Stimulated activated CD8-positive, alpha-beta memory T cell treated with anti-CD3 and anti-CD28 coated beads, Interleukin-15, amount 100 ng/mL, for 48 hours (primary cell): ENCODE results near the gene BCAP31.
"Not testable (repeated sequence)": the region's sequence is repeated elsewhere in the genome, so short reads cannot be mapped to it uniquely, and the experiment has no call there.

Source experiments
- DNase-seq, 2 donors: peaks; one replicate each; pipeline ENCODE4 v3.0.0-alpha.2; 2020; ENCODE audit warnings: low read depth in 2 of 2

BCAP31 gene

DNA sequence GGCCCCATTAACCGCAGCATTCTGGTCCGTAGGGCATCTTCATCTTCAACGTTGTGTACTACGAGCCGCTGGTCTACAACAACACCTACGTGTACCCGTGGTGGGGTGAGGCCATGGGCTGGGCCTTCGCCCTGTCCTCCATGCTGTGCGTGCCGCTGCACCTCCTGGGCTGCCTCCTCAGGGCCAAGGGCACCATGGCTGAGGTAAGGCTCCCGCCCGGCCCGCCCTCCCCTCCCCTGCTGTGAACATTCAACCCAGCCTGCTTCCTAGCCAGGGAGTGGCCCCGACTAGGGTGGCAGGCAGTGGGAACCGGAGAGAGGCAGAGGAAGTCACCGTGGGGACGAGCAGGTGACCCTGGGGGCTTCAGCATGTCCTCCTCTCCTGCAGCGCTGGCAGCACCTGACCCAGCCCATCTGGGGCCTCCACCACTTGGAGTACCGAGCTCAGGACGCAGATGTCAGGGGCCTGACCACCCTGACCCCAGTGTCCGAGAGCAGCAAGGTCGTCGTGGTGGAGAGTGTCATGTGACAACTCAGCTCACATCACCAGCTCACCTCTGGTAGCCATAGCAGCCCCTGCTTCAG is 29.4 kb downstream of the BCAP31 start:
- no peak for DNase-seq

DNA sequence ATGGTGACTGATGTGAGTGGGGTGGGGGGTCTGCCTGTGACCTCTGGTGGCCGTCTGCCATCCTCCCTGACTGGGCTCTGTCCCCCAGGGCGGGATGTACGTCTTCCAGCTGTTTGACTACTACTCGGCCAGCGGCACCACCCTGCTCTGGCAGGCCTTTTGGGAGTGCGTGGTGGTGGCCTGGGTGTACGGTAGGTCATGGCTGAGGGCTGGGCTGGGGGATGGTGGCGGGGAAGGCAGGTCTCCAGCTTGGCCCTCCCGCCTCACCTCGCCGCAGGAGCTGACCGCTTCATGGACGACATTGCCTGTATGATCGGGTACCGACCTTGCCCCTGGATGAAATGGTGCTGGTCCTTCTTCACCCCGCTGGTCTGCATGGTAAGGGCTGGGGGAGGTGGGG is 29.9 kb downstream of the BCAP31 start:
- DNase-seq = not testable (repeated sequence)

DNA sequence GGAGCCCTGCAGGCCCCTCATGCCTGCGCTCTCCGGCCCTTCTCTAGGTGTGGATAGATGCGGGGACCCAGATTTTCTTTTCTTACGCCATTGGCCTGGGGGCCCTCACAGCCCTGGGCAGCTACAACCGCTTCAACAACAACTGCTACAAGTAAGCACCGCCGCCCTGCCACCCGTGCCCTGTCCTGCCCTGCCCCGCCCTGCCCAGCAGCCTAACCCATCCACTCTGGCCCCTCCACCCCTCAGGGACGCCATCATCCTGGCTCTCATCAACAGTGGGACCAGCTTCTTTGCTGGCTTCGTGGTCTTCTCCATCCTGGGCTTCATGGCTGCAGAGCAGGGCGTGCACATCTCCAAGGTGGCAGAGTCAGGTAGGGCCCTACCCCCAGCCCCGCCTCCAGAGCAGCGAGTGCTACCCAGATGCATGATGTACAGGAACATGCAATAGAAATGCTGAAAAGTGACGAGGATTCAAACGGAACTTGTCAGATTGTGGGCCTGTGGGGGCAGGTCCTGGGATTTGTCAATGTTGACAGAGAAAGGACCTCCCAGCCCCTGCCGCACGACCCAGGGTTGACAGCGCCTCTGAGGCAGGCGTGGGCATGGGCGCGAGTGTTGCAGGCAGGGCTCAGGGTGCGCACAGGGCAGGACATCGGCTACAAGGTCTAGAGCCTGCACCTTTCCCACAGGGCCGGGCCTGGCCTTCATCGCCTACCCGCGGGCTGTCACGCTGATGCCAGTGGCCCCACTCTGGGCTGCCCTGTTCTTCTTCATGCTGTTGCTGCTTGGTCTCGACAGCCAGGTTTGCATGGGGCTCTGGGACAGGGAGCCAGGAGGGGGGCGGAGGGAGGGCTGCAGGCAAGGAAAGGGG is 30.7 kb downstream of the BCAP31 start:
- no peak for DNase-seq

DNA sequence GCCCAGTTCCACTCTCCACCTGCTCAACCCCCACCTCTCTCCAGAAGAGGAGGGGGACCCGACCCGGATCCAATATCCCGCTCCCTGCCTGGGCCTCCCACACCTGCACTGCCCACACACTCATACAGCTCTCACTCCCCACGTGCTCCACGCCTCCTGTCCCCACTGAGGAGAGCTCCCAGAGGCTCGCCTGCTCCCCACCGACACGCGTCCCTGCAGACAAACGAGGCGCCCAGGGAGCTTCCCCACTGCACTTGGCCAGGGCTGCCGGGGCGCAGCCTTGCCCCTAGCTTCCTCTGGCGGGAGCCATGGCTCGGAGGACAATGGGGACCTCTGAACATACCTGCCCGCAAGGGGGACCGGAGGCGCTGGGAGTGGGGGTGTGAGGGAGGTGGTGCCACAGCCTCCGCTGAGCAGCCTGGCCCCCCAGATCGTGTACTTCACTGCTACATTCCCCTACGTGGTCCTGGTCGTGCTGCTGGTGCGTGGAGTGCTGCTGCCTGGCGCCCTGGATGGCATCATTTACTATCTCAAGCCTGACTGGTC is 31.5 kb downstream of the BCAP31 start:
- DNase-seq = no peak

DNA sequence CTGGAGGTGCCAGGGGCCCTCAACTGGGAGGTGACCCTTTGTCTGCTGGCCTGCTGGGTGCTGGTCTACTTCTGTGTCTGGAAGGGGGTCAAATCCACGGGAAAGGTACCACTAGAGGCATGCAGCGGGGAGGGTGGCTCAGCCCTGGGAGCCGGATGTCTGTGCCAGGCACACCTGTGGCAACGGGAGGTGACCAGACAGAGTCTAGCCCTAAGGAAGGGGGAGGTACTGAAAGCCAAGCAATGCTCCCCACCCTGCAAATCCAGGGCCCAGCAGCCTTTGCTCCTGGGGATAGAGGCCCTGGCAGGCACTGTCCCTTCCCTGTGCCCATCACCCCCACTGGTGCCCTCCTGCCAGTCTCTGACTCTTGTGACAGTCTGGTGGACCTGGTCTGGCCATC is 32.2 kb downstream of the BCAP31 start:
- DNase-seq = no peak

DNA sequence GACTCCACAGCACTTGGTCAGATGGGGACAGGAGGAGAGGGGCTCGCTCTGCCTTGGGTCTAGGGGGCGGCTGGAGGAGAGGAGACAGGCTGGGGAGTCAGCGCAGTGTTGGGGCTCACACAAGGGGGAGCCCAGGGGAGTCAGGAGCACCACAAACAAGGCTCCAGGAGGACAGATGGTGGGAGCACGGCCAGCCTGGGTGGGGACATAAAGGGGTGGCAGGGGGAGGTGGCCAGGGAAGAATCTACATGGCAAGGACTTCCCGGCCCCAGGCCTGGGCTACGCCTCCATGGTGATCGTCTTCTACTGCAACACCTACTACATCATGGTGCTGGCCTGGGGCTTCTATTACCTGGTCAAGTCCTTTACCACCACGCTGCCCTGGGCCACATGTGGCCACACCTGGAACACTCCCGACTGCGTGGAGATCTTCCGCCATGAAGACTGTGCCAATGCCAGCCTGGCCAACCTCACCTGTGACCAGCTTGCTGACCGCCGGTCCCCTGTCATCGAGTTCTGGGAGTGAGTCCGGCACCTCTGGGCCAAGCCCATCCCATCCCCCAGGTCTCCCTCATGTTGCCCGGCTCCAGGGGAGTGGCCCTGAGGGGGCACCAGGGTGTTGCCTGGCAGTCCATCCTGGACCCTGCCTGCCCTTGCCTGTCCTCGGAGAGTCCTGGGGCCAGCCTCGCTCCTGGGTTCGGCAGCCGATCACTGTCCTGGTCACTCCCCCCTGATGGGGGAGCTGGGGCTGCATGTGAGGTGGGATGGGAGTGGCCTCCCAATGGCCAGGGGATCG is 33.0 kb downstream of the BCAP31 start:
- not testable (repeated sequence) for DNase-seq

DNA sequence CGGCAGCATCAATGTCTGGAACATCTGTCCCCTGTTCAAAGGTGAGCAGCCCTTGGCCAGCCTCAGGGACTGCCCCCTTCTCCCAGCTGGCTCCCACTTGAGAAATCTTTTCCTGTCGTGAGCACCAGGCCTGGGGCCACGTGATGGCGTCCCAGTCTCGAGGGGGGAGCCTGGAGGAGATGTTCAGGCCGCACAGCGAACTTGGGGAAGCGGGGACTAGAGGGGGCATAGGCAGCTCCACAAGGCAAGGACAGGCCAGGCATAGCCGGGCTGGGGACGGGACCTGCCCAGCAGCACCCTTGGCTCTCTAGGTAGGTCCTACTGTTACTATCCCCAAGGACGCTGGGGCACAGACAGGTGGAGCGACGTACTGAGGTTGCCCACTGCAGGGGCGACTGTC is 33.7 kb downstream of the BCAP31 start:
- DNase-seq = no peak

DNA sequence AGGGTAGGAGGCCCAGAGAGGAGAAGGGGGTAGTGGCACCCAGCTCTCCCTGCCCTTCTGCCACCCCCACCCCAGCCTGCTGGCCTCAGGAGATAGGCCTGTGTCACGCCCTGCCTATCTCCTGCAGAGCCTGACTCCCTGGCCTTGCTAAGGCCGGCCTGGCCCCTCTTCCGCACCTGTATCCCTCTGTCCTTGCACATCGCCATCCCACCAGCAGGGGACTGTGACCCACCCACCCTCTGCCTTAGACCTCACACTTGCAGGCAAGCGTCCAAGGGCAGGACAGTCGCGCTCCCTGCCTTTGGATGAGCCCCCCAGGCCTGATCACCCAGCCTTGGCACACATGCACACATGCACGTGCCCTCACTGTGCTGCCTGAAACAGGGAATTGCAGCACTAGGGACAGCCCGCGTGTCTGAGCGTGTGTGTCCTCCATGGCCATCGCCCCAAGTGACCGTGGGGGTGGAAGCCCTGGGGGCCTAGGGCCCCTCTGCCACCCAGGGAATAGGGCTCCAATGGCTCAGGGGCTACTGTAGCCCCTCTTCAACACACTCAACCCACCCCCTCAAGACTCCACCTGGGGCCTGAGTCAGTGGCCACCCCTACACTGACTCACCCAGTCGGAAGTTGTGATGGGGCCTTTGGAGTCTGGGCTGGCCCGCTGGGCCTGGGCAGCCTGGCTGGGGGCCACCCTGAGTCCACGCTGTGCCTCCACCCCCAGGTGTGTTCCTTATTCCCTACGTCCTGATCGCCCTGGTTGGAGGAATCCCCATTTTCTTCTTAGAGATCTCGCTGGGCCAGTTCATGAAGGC is 34.3 kb downstream of the BCAP31 start:
- DNase-seq = no peak

DNA sequence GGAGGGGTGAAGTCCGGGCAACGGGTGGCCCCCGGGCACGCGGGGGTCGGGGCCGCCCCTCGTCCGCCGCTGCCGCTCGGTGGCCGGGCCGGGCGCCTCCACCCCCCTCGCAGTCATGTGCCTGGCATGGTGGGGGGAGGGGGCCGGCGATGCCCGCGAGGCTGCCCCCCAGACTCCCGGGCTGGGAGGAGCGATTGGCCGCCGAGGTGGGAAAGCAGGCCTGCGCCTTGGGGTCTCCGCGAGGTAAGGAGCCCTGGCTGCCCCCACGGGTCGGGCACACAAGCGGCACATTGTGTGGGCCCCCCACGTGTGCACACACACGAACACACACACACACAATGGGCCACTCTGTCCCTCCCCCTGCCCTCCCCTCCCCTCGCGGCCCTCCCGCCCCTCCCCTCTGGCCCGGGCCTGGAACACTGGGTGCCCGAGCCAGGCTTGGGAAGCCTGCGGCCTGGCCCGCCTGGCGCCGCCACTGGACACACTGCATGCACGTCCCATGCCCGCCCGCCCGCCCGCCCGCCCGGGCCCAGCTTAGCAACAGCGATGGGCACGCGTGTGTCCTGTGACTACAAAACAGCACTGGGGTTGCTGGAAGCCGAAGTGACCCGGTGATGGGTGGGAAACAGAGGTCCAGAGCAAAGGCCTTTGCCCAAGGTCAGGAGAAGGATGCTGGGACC is 35.1 kb downstream of the BCAP31 start:
- DNase-seq = no peak

DNA sequence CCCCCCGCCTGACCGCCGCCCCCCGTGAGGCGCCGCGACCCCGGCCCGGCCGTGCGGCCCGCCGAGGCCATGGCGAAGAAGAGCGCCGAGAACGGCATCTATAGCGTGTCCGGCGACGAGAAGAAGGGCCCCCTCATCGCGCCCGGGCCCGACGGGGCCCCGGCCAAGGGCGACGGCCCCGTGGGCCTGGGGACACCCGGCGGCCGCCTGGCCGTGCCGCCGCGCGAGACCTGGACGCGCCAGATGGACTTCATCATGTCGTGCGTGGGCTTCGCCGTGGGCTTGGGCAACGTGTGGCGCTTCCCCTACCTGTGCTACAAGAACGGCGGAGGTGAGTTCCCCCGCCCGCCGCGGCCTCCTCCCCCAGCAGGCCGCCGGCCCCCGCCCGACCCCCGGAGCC is 35.7 kb downstream of the BCAP31 start:
- DNase-seq = no peak

DNA sequence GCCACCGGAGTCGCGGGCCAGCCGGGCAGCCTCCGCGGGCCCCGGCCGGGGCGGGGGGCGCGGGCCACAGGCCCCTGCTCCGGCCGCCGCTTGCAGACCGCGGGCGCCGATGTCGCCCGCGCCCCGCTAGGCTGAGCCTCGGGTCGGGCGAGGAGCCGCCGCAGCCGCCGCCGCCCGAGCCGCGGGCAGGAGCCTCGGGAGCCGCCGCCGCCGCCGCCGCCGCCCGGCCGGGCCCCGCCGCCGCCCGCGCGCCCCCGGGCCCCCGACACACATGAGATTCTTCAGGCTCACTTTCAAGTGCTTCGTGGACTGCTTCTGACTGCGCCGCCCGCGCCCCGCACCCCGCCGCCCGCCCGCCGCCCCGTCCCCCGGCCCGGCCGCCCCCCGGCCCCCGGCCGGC is 36.1 kb downstream of the BCAP31 start:
- DNase-seq = no peak

DNA sequence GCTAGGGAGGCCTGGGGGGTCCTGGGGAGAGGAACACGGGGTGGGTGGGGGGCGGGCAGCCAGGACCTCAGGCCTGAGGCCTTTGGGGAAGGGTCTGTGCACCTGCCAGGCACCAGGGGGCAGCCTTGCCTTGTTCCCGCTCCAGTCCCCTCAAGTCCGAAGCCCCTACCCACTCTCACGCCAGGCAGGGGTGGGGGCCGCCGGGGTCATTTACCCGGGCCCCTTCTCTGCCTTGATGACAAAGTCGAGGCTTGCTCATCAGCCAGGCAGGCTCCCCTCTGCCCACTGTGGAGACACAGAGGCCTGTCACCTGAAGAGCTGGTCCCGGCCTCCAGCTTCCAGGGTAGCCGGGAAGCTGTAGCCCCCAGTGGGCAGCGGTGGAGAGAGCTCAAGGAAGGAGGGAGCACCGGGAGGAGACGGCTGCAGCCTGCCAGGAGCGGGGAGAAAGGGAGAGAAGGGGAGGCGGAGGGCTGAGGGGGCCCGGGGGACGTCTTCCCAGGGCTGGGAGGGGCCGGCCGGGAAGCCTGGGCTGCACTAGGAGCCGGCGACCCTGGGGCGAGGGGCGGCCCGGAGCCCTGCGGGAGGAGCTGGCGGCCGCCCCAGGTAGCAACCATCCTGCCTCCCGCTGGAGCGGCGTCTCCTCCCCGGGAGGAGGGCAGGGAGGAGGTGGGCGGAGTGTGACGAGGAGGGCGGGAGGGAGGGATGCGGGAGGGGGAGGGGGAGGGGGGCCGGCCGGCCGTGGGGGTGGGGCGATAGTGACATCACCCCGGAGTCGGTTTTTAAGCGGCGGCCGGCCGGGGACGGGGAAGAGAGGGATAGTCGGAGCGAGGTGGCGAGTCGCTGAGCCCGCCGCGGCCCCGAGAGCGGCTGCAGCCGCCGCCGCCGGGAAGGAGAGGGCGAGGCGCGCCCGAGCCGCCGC is 36.8 kb downstream of the BCAP31 start, which contains the start of gene SLC6A8:
Gene SLC6A8, plus strand, starts transcription at position 806 of the 919 bp plus-strand sequence. CDS start 649 bp downstream, outside the sequence.
- no peak for DNase-seq

DNA sequence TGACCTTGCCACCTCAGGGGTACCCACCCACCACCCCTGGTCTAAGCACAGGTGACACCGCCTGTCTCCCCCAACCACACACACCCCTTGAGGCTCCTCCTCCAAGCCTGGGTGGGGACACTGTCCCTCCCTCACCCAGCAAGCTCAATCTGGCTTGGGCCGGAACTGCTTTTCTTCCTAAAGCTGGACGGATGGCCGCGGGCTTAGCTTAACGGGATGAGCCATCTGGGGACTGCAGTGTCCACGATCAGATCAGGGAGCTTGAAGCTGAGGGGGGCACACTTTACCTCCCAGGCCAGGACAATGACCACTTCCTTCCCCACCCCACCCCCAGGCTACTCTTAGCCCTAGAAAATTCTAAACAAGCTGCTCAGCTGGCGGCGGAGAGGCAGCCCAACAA is 37.5 kb downstream of the BCAP31 start:
- DNase-seq = no peak

DNA sequence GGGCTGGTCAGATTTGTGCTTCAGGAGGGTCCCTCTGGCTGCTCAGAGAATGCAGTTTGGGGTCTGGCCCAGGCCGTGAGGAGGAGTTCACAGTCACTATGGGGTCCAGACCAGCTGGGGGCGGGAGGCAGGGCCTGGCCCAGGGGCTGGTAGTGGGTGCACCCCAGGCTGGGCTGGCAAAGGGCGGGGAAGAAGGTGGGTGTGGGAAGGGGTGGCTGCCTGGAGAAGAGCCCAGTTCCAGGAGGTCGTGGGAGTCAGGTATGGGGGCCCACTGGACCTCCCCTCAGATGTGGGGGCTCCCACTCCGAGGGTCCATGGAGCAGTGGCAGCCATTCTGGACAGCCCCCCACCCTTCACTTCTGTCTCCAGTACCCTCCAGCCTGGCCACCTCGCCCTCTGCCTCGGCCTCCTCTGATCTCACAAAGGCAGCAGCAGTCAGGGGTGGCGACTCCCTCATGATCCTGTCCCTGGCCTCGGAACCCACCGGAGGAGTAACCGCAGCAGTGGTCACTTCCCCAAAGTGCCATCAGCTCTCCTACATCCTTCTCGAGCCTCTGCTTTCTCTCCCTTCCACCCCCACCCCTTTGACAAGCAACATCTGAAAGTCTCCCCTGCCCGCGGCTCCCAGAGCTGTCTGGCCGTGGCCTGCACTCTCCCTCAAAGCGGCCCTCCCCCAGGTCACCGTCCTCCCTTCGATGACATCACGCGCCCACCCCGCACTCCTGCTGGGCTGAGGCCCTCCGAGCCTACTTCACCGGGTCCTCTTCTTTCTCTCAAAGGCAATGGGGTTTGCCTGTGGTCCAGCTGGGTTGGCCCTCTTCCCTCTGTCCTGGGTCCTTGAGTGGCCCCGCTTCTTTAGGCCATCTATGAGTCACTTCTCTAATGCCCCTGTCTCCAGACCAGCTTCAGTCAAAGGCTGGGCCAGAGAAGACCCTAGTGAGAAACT is 38.2 kb downstream of the BCAP31 start:
- DNase-seq = no peak

DNA sequence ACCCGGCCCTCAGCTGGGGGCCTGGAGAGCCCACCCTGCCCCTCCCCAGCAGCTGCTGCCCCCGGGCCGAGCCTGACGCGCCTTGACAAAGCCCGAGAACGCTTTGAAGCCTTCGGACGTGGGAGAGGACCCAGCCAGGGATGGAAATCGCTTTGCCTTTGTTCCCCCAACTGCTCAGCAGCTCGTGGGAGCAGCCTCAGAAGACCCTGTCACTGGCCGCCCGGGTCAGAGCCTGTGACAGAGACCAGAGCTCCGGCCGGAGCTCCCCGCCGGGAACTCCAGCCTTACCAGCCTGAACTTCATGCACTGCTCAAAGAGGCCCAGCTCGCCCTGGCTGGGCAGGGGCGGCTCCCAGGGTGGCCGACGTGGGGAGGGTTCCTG is 39.0 kb downstream of the BCAP31 start:
- no peak for DNase-seq

DNA sequence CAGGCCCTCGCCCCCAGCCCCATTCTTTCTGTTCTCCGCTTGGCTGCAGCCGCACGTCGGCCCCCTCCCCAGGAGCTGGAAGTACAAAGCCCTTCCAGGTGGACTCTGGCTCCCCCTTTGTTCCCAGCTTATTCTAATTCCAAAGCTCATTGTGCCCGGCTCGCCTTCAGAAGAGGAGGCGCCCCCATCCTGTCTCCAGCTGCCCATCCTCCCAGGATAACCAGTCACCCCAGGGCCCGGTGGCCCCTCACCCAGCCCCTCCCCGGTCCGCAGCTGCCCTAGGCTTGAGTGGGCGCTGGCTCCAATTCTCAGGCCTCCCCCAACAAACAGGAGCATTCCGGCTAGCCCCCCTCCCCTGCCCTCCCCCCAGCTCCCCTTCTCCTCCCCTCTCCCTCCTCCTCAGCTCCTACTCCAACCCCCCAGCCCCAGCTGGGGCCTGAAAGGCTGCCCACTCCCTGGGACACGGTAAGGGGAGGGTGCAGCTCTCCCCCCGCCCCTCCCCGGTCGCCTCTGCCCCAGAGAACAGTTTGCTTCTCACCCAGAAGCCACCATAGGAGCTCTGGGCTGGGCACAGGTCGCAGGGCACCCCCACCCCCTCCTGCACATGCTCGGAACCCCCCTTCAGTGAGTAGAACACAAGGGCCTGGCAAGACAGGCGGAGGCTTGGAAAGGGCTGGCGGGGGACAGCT is 39.6 kb downstream of the BCAP31 start:
- no peak for DNase-seq

DNA sequence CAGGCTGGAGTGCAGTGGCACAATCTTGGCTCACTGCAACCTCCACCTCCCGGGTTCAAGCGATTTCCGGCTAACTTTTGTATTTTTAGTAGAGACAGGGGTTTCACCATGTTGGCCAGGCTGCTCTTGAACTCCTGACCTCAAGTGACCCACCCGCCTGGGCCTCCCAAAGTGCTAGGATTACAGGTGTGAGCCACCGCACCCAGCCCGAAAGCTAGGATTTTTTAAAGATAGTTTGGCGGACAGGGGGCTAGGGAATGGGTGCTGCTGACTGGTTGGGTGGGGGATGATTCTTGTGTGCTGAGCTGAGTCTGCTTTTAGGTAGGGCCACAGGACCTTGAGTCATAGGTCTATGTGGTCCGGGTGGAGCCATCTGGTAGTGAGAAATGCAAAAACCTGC is 40.7 kb downstream of the BCAP31 start:
- DNase-seq = not testable (repeated sequence)

DNA sequence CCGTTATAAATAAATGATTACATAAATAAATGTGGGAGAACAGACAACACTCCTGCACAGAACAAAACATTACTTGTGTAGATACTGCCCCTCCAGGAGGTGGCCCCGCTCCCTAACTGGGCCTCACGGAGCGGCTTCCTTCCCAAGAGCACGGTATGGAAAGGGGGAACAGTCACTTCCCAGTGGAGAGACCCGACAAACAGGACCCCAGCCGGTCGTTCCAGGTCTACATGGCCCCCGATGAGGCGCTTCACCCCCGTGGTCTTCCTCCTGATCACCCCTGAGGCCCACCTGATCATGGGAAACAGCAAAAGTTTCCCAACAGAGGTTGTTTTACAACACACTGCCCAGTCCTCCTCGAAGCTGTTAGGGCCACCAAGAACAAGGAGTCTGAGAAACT is 43.0 kb downstream of the BCAP31 start:
- DNase-seq = no peak
